OCI-LY1 (cell line): ENCODE data around the gene CHAD.
A peak's percentile ranks its signal among the peaks of the same experiment; 100 is the strongest.

Experiments used
- CTCF ChIP-seq: fragments of 200-600 bp; sonication (generic), shearing (Covaris generic); IDR thresholded peaks from 2 replicates; pipeline ENCODE4 v1.5.1; 2017; ENCODE audit warnings: mild to moderate bottlenecking, antibody characterized with exemption, low read length, moderate library complexity, mixed read lengths
- EZH2 ChIP-seq: fragments of 200-600 bp; sonication (generic), shearing (Covaris generic); IDR thresholded peaks from 2 replicates; pipeline ENCODE4 v1.8.0; 2017; ENCODE audit warnings: borderline replicate concordance, mixed run types, mild to moderate bottlenecking, antibody characterized with exemption, low read length, moderate library complexity, mixed read lengths

GRCh38 chr17:50507871-50508572 lies 39.3 kb upstream of the CHAD start, which contains the start of gene MYCBPAP:
- peak; percentile 27; the same call in 1 of the 2 replicates for TF ChIP-seq CTCF
- TF ChIP-seq EZH2: no peak
